Activated gamma-delta T cell treated with anti-CD3 and anti-CD28 coated beads, Interleukin-2, amount 50 U/mL, for 16 hours (primary cell): Measurements from ENCODE around the gene VWC2.

ENCODE experiments used
- DNase-seq: peaks from one replicate; pipeline ENCODE4 v3.0.0-alpha.2; 2020; ENCODE audit warnings: low read depth

VWC2 gene

GRCh38 chr7:49783446-49783845, 10.0 kb downstream of the VWC2 start:
- no peak for DNase-seq

- DNase-seq: no peak
These were observed 14.5 kb downstream of the VWC2 start for GRCh38 chr7:49787980-49788379.

GRCh38 chr7:49788455-49789059, 15.1 kb downstream of the VWC2 start:
- DNase-seq: no peak

GRCh38 chr7:49789736-49790135, 16.3 kb downstream of the VWC2 start:
- DNase-seq: no peak

- DNase-seq: no peak
These were observed 16.8 kb downstream of the VWC2 start for GRCh38 chr7:49790209-49790608.

GRCh38 chr7:49791088-49791741, 17.8 kb downstream of the VWC2 start:
- no peak for DNase-seq

GRCh38 chr7:49797987-49798660, 24.7 kb downstream of the VWC2 start:
- no peak for DNase-seq

- no peak for DNase-seq
These were observed 26.6 kb downstream of the VWC2 start for GRCh38 chr7:49800031-49800430.

- no peak for DNase-seq
These were observed 29.2 kb downstream of the VWC2 start for GRCh38 chr7:49802600-49802999.

- DNase-seq: no peak
These were observed 30.4 kb downstream of the VWC2 start for GRCh38 chr7:49803812-49804211.

- DNase-seq: no peak
These were observed 32.1 kb downstream of the VWC2 start for GRCh38 chr7:49805371-49806007.

- no peak for DNase-seq
These were observed 39.1 kb downstream of the VWC2 start for GRCh38 chr7:49812534-49812933.

- DNase-seq: no peak
These were observed 43.8 kb downstream of the VWC2 start for GRCh38 chr7:49817279-49817678.

GRCh38 chr7:49821181-49821580, 47.7 kb downstream of the VWC2 start:
- no peak for DNase-seq

GRCh38 chr7:49822856-49823255, 49.4 kb downstream of the VWC2 start:
- DNase-seq: no peak

- no peak for DNase-seq
These were observed 50.1 kb downstream of the VWC2 start for GRCh38 chr7:49823566-49823965.

GRCh38 chr7:49839863-49840645, 66.6 kb downstream of the VWC2 start:
- no peak for DNase-seq

- DNase-seq: no peak
These were observed 67.4 kb downstream of the VWC2 start for GRCh38 chr7:49840751-49841405.

GRCh38 chr7:49845626-49846025, 72.2 kb downstream of the VWC2 start:
- DNase-seq: no peak

- DNase-seq: no peak
These were observed 74.9 kb downstream of the VWC2 start for GRCh38 chr7:49848211-49848841.

GRCh38 chr7:49850921-49851613, 77.6 kb downstream of the VWC2 start:
- no peak for DNase-seq
